Prostate gland (tissue), 2 donors: ENCODE data around the gene THSD7A. TPM values are rescaled to one million over a fixed set of nuclear protein-coding genes. Genes with fewer than 3 reads are reported as not detected.
A peak's percentile ranks its signal among the peaks of the same experiment; 100 is the strongest.

Experiments
- DNase-seq: peaks from one replicate; pipeline ENCODE4 v3.0.0-alpha.2; 2019; ENCODE audit warnings: low spot score
- H3K27ac ChIP-seq, 2 donors: fragments of 200-600 bp; sonication (generic); 2 replicates each; pipeline ENCODE4 v1.5.1; 2017 to 2019
- H3K27me3 ChIP-seq: fragments of 200-600 bp; sonication (generic); replicated peaks from 2 replicates; pipeline ENCODE4 v1.5.1; 2019; ENCODE audit not compliant: insufficient read depth
- H3K36me3 ChIP-seq, 2 donors: fragments of 200-600 bp; sonication (generic); 1 replicate in 1 of 2; 2 replicates in 1 of 2; pipeline versions ENCODE4 v1.5.1 to v1.8.1; 2017 to 2019
- H3K4me1 ChIP-seq: fragments of 200-600 bp; sonication (generic); replicated peaks from 2 replicates; pipeline ENCODE4 v1.5.1; 2019
- H3K4me3 ChIP-seq, 2 donors: fragments of 200-600 bp; sonication (generic); 2 replicates each; pipeline ENCODE4 v1.5.1; 2017 to 2019
- H3K9me3 ChIP-seq: fragments of 200-600 bp; sonication (generic); 2 replicates; pipeline ENCODE4 v1.5.1; 2017
- CTCF ChIP-seq, 4 experiments: fragments of 200-600 bp in 2 of 4; fragments of 450-650 bp in 2 of 4; sonication (generic) in 2 of 4; IDR thresholded peaks; 1 replicate in 3 of 4; 2 replicates in 1 of 4; pipeline ENCODE4 v1.5.1; 2016 to 2019; ENCODE audit warnings: antibody characterized with exemption in 4 of 4, mild to moderate bottlenecking in 2 of 4, moderate library complexity in 2 of 4
- POLR2A ChIP-seq: fragments of 450-650 bp; IDR thresholded peaks from one replicate; pipeline ENCODE4 v1.6.1; 2016; ENCODE audit warnings: antibody characterized with exemption, mild to moderate bottlenecking
- POLR2AphosphoS5 ChIP-seq: sonication (generic); formaldehyde crosslinking; IDR thresholded peaks from one replicate; pipeline ENCODE4 v1.6.1; 2017; ENCODE audit warnings: antibody characterized with exemption
- WGBS: methylation state at CpG from one replicate; pipeline ENCODE4 v1.1.5; 2018; 5-methylcytosine and 5-hydroxymethylcytosine counted together
- intact Hi-C: fragments of 100-400 bp; cut with DNase I; formaldehyde crosslinking; loops from one replicate; pipeline ENCODE4 v1.14.2; 2022
- total RNA-seq, 2 donors: library from RNA; depleted of rRNA; stranded (reverse); fragments of >200 nt; gene quantifications; one replicate each; pipeline ENCODE4 v1.1.0, GENCODE V29; 2016

THSD7A gene
- total RNA-seq, 2 donors from 2014 or later, result 3.1 to 9.9 TPM

GRCh38 chr7:11541330-11541729, 290.7 kb downstream of the THSD7A start:
- Histone ChIP-seq H3K27ac (no peak overlapping the region), H3K27me3 (no peaks in the 10 kb centered on the region), H3K4me1 (no peaks in the 10 kb centered on the region), H3K36me3 (no peaks in the 10 kb centered on the region), H3K9me3 (no peaks in the 10 kb centered on the region), H3K4me3 (no peak overlapping the region)
- WGBS, result 95% methylated on average over 8 of the region's 8 CpGs
- TF ChIP-seq POLR2AphosphoS5 (no peak), CTCF (IDR thresholded peaks at IDR 0.05) (no peak), POLR2A (no peak)
- DNase-seq, result no peak
- intact Hi-C loops, result no loop called here

GRCh38 chr7:11540271-11540761, 291.7 kb downstream of the THSD7A start:
- DNase-seq, result no peak
- TF ChIP-seq POLR2AphosphoS5 (no peak), CTCF (IDR thresholded peaks at IDR 0.05) (no peak), POLR2A (no peak)
- no peak overlapping the region for H3K27ac ChIP-seq
- no peaks in the 10 kb centered on the region for H3K27me3 ChIP-seq
- H3K4me1 ChIP-seq, result no peaks in the 10 kb centered on the region
- H3K36me3 ChIP-seq, result no peaks in the 10 kb centered on the region
- 35% methylated on average over 3 of the region's 3 CpGs for WGBS
- no peak overlapping the region for H3K4me3 ChIP-seq
- no peaks in the 10 kb centered on the region for H3K9me3 ChIP-seq
- intact Hi-C loops, result no loop called here

GRCh38 chr7:11539853-11540252, 292.1 kb downstream of the THSD7A start:
- Histone ChIP-seq H3K27me3 (no peaks in the 10 kb centered on the region), H3K4me1 (no peaks in the 10 kb centered on the region), H3K9me3 (no peaks in the 10 kb centered on the region), H3K36me3 (no peaks in the 10 kb centered on the region), H3K27ac (no peak overlapping the region), H3K4me3 (no peak overlapping the region)
- 43% methylated on average over 3 of the region's 3 CpGs for whole genome bisulfite sequencing
- intact Hi-C loops, result no loop called here
- no peak for DNase-seq
- TF ChIP-seq POLR2AphosphoS5 (no peak), POLR2A (no peak), CTCF (IDR thresholded peaks at IDR 0.05) (no peak)

- H3K36me3 ChIP-seq, result no peaks in the 10 kb centered on the region
- 86% methylated on average over 1 of the region's 1 CpG for WGBS
- no peak for DNase-seq
- no peaks in the 10 kb centered on the region for H3K4me1 ChIP-seq
- H3K4me3 ChIP-seq, result no peak overlapping the region
- intact Hi-C loops, result no loop called here
- TF ChIP-seq POLR2A (no peak), CTCF (IDR thresholded peaks at IDR 0.05) (no peak), POLR2AphosphoS5 (no peak)
- no peaks in the 10 kb centered on the region for H3K9me3 ChIP-seq
- no peaks in the 10 kb centered on the region for H3K27me3 ChIP-seq
- no peak overlapping the region for H3K27ac ChIP-seq
These were observed 293.2 kb downstream of the THSD7A start for GRCh38 chr7:11538751-11539299.

GRCh38 chr7:11533229-11533820, 298.7 kb downstream of the THSD7A start:
- 36% methylated on average over 3 of the region's 3 CpGs for WGBS
- no peak for TF ChIP-seq CTCF (IDR thresholded peaks at IDR 0.05)
- TF ChIP-seq POLR2AphosphoS5, result peak; percentile 38
- TF ChIP-seq POLR2A, result no peak
- no peak overlapping the region for H3K27ac ChIP-seq
- H3K4me3 ChIP-seq, result no peak overlapping the region
- H3K9me3 ChIP-seq, result no peaks in the 10 kb centered on the region
- no peaks in the 10 kb centered on the region for H3K36me3 ChIP-seq
- intact Hi-C loops, result no loop called here
- no peak for DNase-seq
- no peaks in the 10 kb centered on the region for H3K27me3 ChIP-seq
- no peaks in the 10 kb centered on the region for H3K4me1 ChIP-seq
